Nephron (organoid): ENCODE data around the gene PDZRN4.

Source experiments
- H3K27ac Mint-ChIP-seq, 3 experiments: 2 replicates each; pipeline ENCODE4 v1.8.0; 2020; ENCODE audit warnings: mixed read lengths in 3 of 3, mild to moderate bottlenecking in 2 of 3, moderate library complexity in 1 of 3
- H3K27me3 Mint-ChIP-seq: 2 replicates; pipeline ENCODE4 v1.8.0; 2021; ENCODE audit warnings: low read depth, mild to moderate bottlenecking, moderate library complexity, mixed read lengths
- H3K36me3 Mint-ChIP-seq: 2 replicates; pipeline ENCODE4 v1.8.0; 2020; ENCODE audit warnings: low read depth, mixed read lengths
- H3K4me1 Mint-ChIP-seq: 2 replicates; pipeline ENCODE4 v1.8.0; 2020; ENCODE audit warnings: mixed read lengths
- H3K4me3 Mint-ChIP-seq, 3 experiments: 2 replicates each; pipeline ENCODE4 v1.8.0; 2020; ENCODE audit warnings: mild to moderate bottlenecking in 3 of 3, mixed read lengths in 3 of 3, moderate library complexity in 2 of 3
- H3K9me3 Mint-ChIP-seq: 2 replicates; pipeline ENCODE4 v1.8.0; 2020; ENCODE audit warnings: mixed read lengths
- TF ChIP-seq, protein P1 (sequence below), 3 experiments: fragments of 200-600 bp; sonication (generic); IDR thresholded peaks; one replicate each; pipeline ENCODE4 v1.5.0; 2021; ENCODE audit warnings: antibody characterized with exemption in 3 of 3; ENCODE audit not compliant: unreplicated experiment in 3 of 3

The PDZRN4 gene

GRCh38 chr12:41564816-41565215 is 376.7 kb downstream of the PDZRN4 start:
- no peak overlapping the region for H3K27ac Mint-ChIP-seq
- H3K9me3 Mint-ChIP-seq = no peaks in the 10 kb centered on the region

GRCh38 chr12:41566703-41567102 is 378.6 kb downstream of the PDZRN4 start:
- H3K27ac Mint-ChIP-seq = no peak overlapping the region

More at GRCh38 chr12:41564816-41565215, 376.7 kb downstream of the PDZRN4 start:
- H3K4me3 Mint-ChIP-seq = no peak overlapping the region
- TF ChIP-seq, protein P1, sequence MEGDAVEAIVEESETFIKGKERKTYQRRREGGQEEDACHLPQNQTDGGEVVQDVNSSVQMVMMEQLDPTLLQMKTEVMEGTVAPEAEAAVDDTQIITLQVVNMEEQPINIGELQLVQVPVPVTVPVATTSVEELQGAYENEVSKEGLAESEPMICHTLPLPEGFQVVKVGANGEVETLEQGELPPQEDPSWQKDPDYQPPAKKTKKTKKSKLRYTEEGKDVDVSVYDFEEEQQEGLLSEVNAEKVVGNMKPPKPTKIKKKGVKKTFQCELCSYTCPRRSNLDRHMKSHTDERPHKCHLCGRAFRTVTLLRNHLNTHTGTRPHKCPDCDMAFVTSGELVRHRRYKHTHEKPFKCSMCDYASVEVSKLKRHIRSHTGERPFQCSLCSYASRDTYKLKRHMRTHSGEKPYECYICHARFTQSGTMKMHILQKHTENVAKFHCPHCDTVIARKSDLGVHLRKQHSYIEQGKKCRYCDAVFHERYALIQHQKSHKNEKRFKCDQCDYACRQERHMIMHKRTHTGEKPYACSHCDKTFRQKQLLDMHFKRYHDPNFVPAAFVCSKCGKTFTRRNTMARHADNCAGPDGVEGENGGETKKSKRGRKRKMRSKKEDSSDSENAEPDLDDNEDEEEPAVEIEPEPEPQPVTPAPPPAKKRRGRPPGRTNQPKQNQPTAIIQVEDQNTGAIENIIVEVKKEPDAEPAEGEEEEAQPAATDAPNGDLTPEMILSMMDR (IDR thresholded peaks at IDR 0.05; ENCODE audit: unreplicated experiment in 3 of 3) = no peak
- no peaks in the 10 kb centered on the region for H3K27me3 Mint-ChIP-seq
- H3K4me1 Mint-ChIP-seq = no peaks in the 10 kb centered on the region
- H3K36me3 Mint-ChIP-seq = peaks cover 15% of the 10 kb centered on the region

GRCh38 chr12:41573445-41573844 is 385.3 kb downstream of the PDZRN4 start:
- Mint-ChIP-seq H3K27me3 (no peaks in the 10 kb centered on the region), H3K36me3 (peaks cover 7% of the 10 kb centered on the region), H3K4me3 (no peak overlapping the region), H3K4me1 (peaks cover 8% of the 10 kb centered on the region), H3K9me3 (no peaks in the 10 kb centered on the region), H3K27ac (no peak overlapping the region)
- TF ChIP-seq, protein P1 (IDR thresholded peaks at IDR 0.05; ENCODE audit: unreplicated experiment in 3 of 3) = no peak

More at GRCh38 chr12:41566703-41567102, 378.6 kb downstream of the PDZRN4 start:
- no peak overlapping the region for H3K4me3 Mint-ChIP-seq
- no peaks in the 10 kb centered on the region for H3K4me1 Mint-ChIP-seq
- peaks cover 6% of the 10 kb centered on the region for H3K36me3 Mint-ChIP-seq
- TF ChIP-seq, protein P1 (IDR thresholded peaks at IDR 0.05; ENCODE audit: unreplicated experiment in 3 of 3) = no peak
- H3K9me3 Mint-ChIP-seq = no peaks in the 10 kb centered on the region
- no peaks in the 10 kb centered on the region for H3K27me3 Mint-ChIP-seq

GRCh38 chr12:41576925-41577324 is 388.8 kb downstream of the PDZRN4 start:
- Mint-ChIP-seq H3K36me3 (peaks cover 7% of the 10 kb centered on the region), H3K4me1 (peaks cover 16% of the 10 kb centered on the region), H3K9me3 (no peaks in the 10 kb centered on the region), H3K27ac (peak overlapping the region in 2 of 3 experiments; percentile 15 to 29), H3K27me3 (no peaks in the 10 kb centered on the region), H3K4me3 (no peak overlapping the region)
- TF ChIP-seq, protein P1 (IDR thresholded peaks at IDR 0.05; ENCODE audit: unreplicated experiment in 3 of 3) = no peak

- Mint-ChIP-seq H3K9me3 (no peaks in the 10 kb centered on the region), H3K36me3 (peaks cover 7% of the 10 kb centered on the region), H3K27me3 (no peaks in the 10 kb centered on the region), H3K4me3 (no peak overlapping the region), H3K27ac (peak overlapping the region in 2 of 3 experiments; percentile 5 to 61), H3K4me1 (peaks cover 16% of the 10 kb centered on the region)
- TF ChIP-seq, protein P1 (IDR thresholded peaks at IDR 0.05; ENCODE audit: unreplicated experiment in 3 of 3) = no peak
Observed at GRCh38 chr12:41577995-41578394, 389.9 kb downstream of the PDZRN4 start.

DNA sequence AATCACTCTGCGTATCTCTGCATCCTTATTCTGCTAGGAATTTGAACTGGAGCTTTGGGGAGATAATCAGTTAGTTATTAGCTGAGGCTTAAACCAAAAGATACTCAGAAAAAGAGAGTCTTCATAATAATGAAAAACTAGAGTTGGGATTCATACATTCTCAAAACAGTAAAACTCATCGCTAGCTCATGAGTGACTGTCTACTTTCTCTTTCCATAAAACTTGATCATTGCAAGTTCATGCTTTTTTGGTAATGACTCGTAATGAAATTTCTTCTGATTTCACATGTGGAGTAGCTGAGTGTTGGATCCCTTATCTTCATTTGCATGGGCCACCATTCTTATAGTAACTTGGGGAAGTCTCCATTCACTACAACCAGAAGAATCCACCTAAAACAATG is 397.7 kb downstream of the PDZRN4 start:
- H3K4me1 Mint-ChIP-seq = no peaks in the 10 kb centered on the region
- H3K36me3 Mint-ChIP-seq = no peaks in the 10 kb centered on the region
- H3K9me3 Mint-ChIP-seq = no peaks in the 10 kb centered on the region
- no peaks in the 10 kb centered on the region for H3K27me3 Mint-ChIP-seq
- no peak overlapping the region for H3K4me3 Mint-ChIP-seq
- TF ChIP-seq, protein P1 (IDR thresholded peaks at IDR 0.05; ENCODE audit: unreplicated experiment in 3 of 3) = no peak
- H3K27ac Mint-ChIP-seq = peak overlapping the region in 1 of 3 experiments; percentile 21
